ENCODE measurements around the gene SLC44A1. TPM values are rescaled to one million over a fixed set of nuclear protein-coding genes. Genes with fewer than 3 reads are reported as not detected.

Gene SLC44A1
- total RNA-seq, 2 experiments from 2014 or later: 26.6 to 71.6 TPM

- CTCF ChIA-PET (ENCODE audit: unreplicated experiment): no interaction called here
Observed at GRCh38 chr9:105447814-105448812, 203.7 kb downstream of the SLC44A1 start, which contains the start of gene FSD1L. Gene FSD1L (plus strand): TSS chr9:105448034. CDS start chr9:105448221, 187 bp downstream.

DNA sequence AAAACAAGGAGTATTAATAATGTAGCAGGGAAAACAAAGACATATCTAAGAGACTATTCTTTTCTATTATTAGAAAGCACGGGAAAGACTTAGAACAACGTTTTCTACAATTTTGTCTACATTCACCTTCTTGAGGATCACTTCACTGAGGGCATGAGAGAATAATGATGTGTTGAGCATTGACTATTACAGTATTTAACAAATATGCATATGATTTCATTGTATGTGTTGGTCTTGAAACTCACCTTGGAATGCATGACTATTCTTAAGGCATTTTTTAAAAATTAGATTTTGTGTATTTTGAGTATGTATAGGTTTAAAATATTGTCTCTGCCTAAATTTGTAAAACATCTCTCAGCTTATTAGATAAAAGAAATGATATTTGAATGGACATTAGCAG, 204.6 kb downstream of the SLC44A1 start:
- no peak for TF ChIP-seq EZH2phosphoT487 (IDR thresholded peaks at IDR 0.05; ENCODE audit: borderline replicate concordance, low read depth, low read length)
- Histone ChIP-seq H3K4me1 (ENCODE audit: insufficient read depth, low read length, poor library complexity, severe bottlenecking) (peaks cover 20% of the 10 kb centered on the region), H3K9me2 (ENCODE audit: insufficient read depth, low read length) (no peaks in the 10 kb centered on the region), H3K79me2 (ENCODE audit: insufficient read depth, low read depth, low read length) (0 out of 2 replicates have a peak, but pooled peaks cover 11% of the 10 kb centered on the region), H3K36me3 (ENCODE audit: insufficient read depth, low read length) (no peaks in the 10 kb centered on the region), H3K9me3 (ENCODE audit: low read length) (no peaks in the 10 kb centered on the region), H2AFZ (ENCODE audit: low read length) (peak overlapping the region; percentile 99; the same call in 1 of the 2 replicates), H3K4me3 (ENCODE audit: low read depth, low read length, poor library complexity, severe bottlenecking) (peak overlapping the region; percentile 87), H3K27ac (ENCODE audit: low read depth, low read length, poor library complexity, severe bottlenecking) (no peak overlapping the region), H3K4me2 (ENCODE audit: low read length) (peak overlapping the region; percentile 89), H4K20me1 (ENCODE audit: insufficient read depth, low read length) (peaks cover 4% of the 10 kb centered on the region; the same call in 1 of the 2 replicates)
- no peak for DNase-seq (ENCODE audit: low spot score)
- ChIA-PET POLR2A (interaction anchor here (0.5 to 1.0 kb wide), 5 partner anchors 13 to 262 kb away, joined by 3 read pairs; no protein-coding TSS in a partner anchor), CTCF (ENCODE audit: unreplicated experiment) (no interaction called here)
- intact Hi-C loops (cut with micrococcal nuclease; ENCODE audit: unreplicated experiment): loop anchor here (5.0 kb wide), 1 partner anchor 108 kb away; the partner anchor contains the start of gene FKTN
- TSS peak; percentile 65 for BruUV-seq (replicated peaks)

More at GRCh38 chr9:105447814-105448812, 203.7 kb downstream of the SLC44A1 start, which contains the start of gene FSD1L:
- Histone ChIP-seq H3K27ac (ENCODE audit: low read depth, low read length, poor library complexity, severe bottlenecking) (no peak within 1 kb of the TSS), H4K20me1 (ENCODE audit: insufficient read depth, low read length) (peaks cover 4% of the 10 kb centered on the region; the same call in 1 of the 2 replicates), H3K36me3 (ENCODE audit: insufficient read depth, low read length) (no peaks in the 10 kb centered on the region), H2AFZ (ENCODE audit: low read length) (peak within 1 kb of the TSS; percentile 99), H3K9me3 (ENCODE audit: low read length) (no peaks in the 10 kb centered on the region), H3K79me2 (ENCODE audit: insufficient read depth, low read depth, low read length) (0 out of 2 replicates have a peak, but pooled peaks cover 11% of the 10 kb centered on the region), H3K9me2 (ENCODE audit: insufficient read depth, low read length) (no peaks in the 10 kb centered on the region), H3K4me3 (ENCODE audit: low read depth, low read length, poor library complexity, severe bottlenecking) (peak within 1 kb of the TSS; percentile 87), H3K4me1 (ENCODE audit: insufficient read depth, low read length, poor library complexity, severe bottlenecking) (peaks cover 20% of the 10 kb centered on the region), H3K4me2 (ENCODE audit: low read length) (peak within 1 kb of the TSS; percentile 89)
- no TSS peak for BruUV-seq (replicated peaks)
- POLR2A ChIA-PET: interaction anchor here (0.6 to 1.0 kb wide), 6 partner anchors 12 to 1352 kb away, joined by 3 to 6 read pairs (median 4); no protein-coding TSS in a partner anchor
- TF ChIP-seq EZH2phosphoT487 (IDR thresholded peaks at IDR 0.05; ENCODE audit: borderline replicate concordance, low read depth, low read length) (no peak), CTCF (conservative IDR thresholded peaks at IDR 0.05; ENCODE audit: low read length) (peak; percentile 66)
- intact Hi-C loops (cut with micrococcal nuclease; ENCODE audit: unreplicated experiment): loop anchor here (5.0 kb wide), 1 partner anchor 109 kb away; the partner anchor contains the start of gene FKTN
- peak; percentile 92 for DNase-seq (ENCODE audit: low spot score)

- Histone ChIP-seq H3K27ac (ENCODE audit: low read depth, low read length, poor library complexity, severe bottlenecking) (no peak overlapping the region), H3K79me2 (ENCODE audit: insufficient read depth, low read depth, low read length) (0 out of 2 replicates have a peak, but pooled peaks cover 11% of the 10 kb centered on the region), H3K4me1 (ENCODE audit: insufficient read depth, low read length, poor library complexity, severe bottlenecking) (peaks cover 19% of the 10 kb centered on the region), H3K36me3 (ENCODE audit: insufficient read depth, low read length) (peaks cover 2% of the 10 kb centered on the region; the same call in 1 of the 2 replicates), H3K4me2 (ENCODE audit: low read length) (no peak overlapping the region), H3K9me2 (ENCODE audit: insufficient read depth, low read length) (no peaks in the 10 kb centered on the region), H2AFZ (ENCODE audit: low read length) (no peak overlapping the region), H3K4me3 (ENCODE audit: low read depth, low read length, poor library complexity, severe bottlenecking) (no peak overlapping the region), H3K9me3 (ENCODE audit: low read length) (peaks cover 12% of the 10 kb centered on the region; the same call in 1 of the 2 replicates), H4K20me1 (ENCODE audit: insufficient read depth, low read length) (peaks cover 4% of the 10 kb centered on the region; the same call in 1 of the 2 replicates)
- intact Hi-C loops (cut with micrococcal nuclease; ENCODE audit: unreplicated experiment): no loop called here
- POLR2A ChIA-PET: no interaction called here
- no TSS peak for BruUV-seq (replicated peaks)
- CTCF ChIA-PET (ENCODE audit: unreplicated experiment): no interaction called here
- TF ChIP-seq CTCF (conservative IDR thresholded peaks at IDR 0.05; ENCODE audit: low read length) (no peak), EZH2phosphoT487 (IDR thresholded peaks at IDR 0.05; ENCODE audit: borderline replicate concordance, low read depth, low read length) (no peak)
- no peak for DNase-seq (ENCODE audit: low spot score)
Observed at GRCh38 chr9:105452185-105452584, 207.7 kb downstream of the SLC44A1 start.

All from OCI-LY7 (cell line).